Inflammatory macrophage treated with lipopolysaccharide for 4 hours (primary cell): ENCODE data around the gene SOX13.
"Not testable (repeated sequence)": the region's sequence is repeated elsewhere in the genome, so short reads cannot be mapped to it uniquely, and the experiment has no call there.

ENCODE experiments used
- DNase-seq: peaks from one replicate; pipeline ENCODE4 v3.0.0-alpha.2; 2020

SOX13 gene

GRCh38 chr1:204087893-204088528 is 15.1 kb downstream of the SOX13 start:
- DNase-seq: no peak

- DNase-seq: no peak
Measured at GRCh38 chr1:204088596-204088995, 15.7 kb downstream of the SOX13 start.

DNA sequence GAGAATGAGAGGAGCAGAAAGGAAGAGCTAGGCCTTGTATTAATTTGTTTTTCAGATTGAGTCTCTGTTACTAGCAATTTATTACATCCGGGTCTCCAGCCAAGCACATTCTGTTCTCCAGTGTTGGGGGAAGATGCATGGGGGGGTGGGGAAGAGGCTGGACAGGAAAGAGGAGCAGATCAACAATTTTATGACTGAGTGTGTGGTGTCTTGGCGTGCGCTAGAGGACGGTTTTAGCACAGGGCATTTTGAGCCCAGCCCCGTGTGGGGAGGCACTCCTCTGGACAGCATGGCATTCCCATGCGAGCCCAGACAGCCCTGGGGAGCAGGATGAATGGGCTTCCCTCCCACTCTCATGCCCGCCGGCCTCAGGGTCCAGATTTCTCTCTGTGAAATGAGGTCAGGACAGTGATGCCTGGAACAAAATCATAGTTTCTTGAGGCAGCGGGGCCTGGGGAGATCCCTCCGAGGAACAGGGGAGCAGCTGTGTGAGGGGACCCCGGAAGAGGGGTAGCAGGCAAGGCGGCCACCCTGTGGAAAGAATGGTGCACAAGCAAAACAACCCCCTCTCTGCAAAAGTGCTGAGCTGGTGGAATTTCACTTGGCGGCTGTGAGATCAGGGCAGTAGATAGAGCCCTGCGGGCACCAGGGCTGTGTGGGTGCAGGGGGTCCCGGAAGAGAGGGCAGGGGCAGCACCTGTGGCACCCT is 16.3 kb downstream of the SOX13 start:
- DNase-seq: no peak

- not testable (repeated sequence) for DNase-seq
Measured at GRCh38 chr1:204090132-204090531, 17.2 kb downstream of the SOX13 start.

GRCh38 chr1:204091066-204091465 is 18.2 kb downstream of the SOX13 start:
- DNase-seq: no peak

- no peak for DNase-seq
Measured at GRCh38 chr1:204091787-204092312, 18.9 kb downstream of the SOX13 start.

DNA sequence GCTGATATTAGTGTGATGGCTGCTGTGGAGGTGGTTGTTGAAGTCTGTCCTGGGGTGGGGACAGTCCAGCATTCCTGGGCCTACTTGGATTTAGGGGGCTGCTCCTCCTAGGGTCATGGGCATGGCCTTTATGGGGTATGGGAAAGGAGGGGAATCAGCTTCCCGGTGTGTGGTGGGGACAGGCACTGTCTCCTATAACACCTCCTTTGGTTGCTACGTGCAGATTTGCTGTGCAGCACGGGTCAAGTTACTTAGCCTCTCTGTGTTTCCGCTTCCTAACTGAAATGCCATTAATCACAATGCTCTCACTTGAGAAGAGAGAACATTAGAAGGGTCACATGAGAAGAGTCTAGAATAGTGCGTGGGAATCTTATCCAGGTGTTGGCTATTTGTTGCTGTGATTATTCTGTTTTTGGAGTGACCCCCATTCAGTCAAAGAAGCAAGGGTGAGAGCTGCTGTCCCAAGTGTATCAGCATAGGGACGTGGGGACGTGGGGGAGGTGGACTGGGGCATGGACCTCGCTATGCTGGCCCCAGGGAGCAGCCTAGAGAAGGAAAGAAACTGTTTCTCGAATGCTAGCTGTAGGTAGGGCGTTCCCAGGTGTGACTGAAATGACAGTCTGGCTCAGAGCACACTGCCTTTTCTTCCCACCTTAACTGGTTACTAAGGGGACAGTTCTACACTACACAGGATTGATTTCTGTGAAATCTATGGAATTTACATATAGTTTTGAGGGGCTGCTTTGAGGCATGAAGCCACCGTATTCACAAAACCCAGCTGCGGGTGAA is 19.9 kb downstream of the SOX13 start:
- DNase-seq: no peak

GRCh38 chr1:204093421-204093717 is 20.5 kb downstream of the SOX13 start:
- DNase-seq: no peak

GRCh38 chr1:204093781-204094180 is 20.9 kb downstream of the SOX13 start:
- no peak for DNase-seq

GRCh38 chr1:204094313-204094729 is 21.4 kb downstream of the SOX13 start:
- no peak for DNase-seq

GRCh38 chr1:204094856-204095634 is 22.1 kb downstream of the SOX13 start:
- DNase-seq: peak; percentile 20

- DNase-seq: no peak
Measured at GRCh38 chr1:204096931-204097330, 24.0 kb downstream of the SOX13 start.

DNA sequence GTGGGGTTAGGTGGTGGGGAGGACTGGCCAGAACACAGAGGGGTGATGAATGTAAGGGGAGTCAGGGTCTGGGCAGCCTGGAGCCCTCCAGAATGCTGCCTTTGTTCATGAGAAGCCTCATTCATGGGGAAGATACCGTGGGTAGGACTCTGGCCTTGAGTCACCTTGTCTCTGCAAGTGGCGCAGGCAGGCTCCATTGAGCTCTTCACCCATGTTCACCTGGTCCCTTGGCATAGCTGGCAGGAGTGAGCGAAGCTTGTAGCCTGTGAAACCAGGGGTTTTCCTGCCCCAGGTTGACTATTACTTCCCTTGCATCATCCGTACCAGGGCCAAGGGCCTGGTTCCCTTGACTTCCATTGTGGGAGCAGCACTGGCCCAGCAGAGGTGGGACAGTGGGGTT is 25.8 kb downstream of the SOX13 start:
- DNase-seq: no peak

DNA sequence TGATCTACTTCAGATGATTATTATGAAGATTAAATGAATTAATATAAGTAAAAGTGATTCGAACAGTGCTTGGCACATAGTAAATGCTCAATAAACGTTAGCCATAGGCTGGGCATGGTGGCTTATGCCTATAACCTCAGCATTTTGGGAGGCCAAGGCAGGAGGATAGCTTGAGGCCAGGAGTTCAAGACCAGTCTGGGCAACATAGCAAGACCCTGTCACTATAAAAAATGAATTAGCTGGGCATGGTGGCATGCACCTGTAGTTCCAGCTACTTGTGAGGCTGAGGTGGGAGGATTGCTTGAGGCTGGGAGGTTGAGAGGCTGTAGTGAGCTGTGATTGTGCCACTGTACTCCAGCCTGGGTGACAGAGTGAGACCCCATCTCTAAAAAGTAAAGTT is 26.8 kb downstream of the SOX13 start:
- not testable (repeated sequence) for DNase-seq

DNA sequence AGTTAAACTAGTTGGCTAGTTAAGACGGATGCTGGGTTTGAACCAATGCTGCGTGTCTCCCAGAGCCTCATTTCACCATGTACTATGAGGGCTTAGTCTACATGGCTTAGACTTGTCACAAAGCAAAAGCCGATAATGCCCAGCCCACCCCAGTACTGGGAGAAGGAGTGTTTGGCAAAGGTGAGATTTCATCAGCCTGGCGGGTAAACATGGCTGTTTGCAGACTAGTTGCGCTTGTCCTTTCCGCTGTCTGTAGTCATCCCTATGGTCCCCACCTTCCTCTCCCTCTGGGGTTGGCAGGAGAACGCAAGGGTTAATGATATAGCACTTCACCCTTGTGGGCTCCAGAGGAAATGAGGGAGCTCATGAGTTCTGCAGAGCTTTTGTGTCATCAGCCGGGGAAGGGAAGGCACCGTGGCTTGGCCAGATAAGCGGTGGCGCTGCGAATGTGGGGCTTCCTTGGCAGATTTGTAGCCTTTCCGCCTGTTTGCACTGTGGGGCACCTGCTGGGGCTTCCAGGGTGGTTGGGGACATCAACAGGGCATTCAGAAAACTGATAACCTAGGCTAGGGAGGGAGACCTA is 29.2 kb downstream of the SOX13 start:
- DNase-seq: peak; percentile 21

GRCh38 chr1:204102739-204103430 is 30.0 kb downstream of the SOX13 start:
- peak; percentile 63 for DNase-seq

DNA sequence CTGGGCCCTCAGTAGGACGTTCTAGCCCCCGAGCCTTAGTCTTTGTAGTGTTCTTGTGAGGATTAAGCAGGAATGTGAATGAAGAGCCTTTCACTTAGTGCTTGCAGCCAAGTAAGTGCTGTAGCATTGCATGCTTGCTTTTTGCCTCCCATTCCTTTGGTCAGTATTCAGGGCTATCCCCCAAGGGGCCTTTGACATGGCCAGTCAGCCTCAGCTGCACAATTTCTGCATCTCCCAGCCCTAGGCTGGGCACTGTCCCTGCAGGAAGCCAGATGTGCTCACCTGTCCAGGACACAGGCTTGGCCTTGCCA is 30.5 kb downstream of the SOX13 start:
- no peak for DNase-seq

DNA sequence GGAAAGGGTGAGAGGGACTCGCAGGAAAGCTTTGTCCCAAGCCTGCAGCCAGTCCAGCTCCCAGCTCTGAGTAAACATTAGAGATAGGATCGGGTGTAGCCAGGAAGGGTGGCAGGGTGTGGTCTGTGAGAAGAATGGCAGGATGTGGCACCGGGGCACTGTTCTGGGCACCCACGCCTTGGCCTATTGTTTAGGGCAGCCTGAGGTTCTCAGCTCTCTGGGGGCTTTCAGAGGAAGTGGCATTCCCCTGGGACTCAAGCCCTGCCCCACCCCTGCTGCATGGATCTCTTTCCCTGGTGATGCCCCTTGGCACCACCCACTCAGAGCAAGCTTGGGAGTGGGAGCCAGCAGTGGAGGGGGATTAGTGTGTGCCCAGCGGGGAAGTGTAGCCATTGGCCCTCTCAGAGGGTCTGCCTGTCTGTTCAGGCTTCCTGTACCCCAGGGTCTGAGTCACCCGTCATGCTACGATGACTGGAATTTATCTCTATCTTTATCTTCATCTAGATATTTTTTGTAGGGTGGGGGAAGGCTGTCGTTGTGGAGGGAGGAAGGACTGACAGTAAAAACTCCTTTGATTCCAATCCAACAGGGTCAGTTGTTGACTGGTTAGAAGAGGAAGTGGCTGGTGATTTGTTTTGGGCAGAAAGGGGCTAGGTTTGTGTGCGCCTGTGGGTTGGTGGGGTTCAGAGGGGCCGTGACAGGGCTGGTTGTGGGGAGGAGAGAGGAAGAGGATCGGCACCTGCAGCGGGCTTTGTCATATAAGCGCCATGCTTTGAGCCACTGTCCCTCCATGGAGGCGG is 31.6 kb downstream of the SOX13 start:
- peak; percentile 32 for DNase-seq

DNA sequence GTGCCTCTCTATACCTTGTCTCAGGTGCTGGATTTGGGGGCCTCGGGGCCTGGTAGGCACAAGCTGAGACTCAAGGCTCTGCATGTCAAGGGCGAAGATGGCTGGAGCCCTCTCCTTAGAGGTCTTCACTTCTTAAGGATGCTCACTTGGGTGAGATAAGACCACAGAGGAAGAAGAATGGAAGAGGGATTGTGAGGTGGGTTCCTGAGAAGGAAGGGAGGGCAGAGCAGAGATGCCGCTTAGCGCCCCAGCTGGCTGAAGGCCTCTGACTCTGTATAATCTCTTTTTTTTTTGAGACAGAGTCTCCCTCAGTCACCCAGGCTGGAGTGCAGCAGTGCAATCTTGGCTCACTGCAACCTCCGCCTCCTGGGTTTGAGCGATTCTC is 32.2 kb downstream of the SOX13 start:
- no peak for DNase-seq

GRCh38 chr1:204106825-204107224 is 33.9 kb downstream of the SOX13 start:
- no peak for DNase-seq

GRCh38 chr1:204107892-204108291 is 35.0 kb downstream of the SOX13 start:
- DNase-seq: no peak
